ENCODE results near the gene GRAP2. TPM values are rescaled to one million over a fixed set of nuclear protein-coding genes. Genes with fewer than 3 reads are reported as not detected.

The GRAP2 gene
- total and polyA plus RNA-seq, 9 of the 15 experiments (the other 6 are each of a cell fraction or from before 2014, with no cell fraction given), result 4.8 to 88.7 (median 60.4) TPM

GRCh38 chr22:39947220-39948216 is 46.6 kb downstream of the GRAP2 start (continued):
- peak in 1 of 2 experiments; percentile 20; a peak in 1 of 4 replicates for TF ChIP-seq MLLT1 (IDR thresholded peaks at IDR 0.05)
- TF ChIP-seq KLF16 (IDR thresholded peaks at IDR 0.05), result no peak
- TF ChIP-seq XRCC5 (IDR thresholded peaks at IDR 0.05; ENCODE audit: low read depth, low read length), result no peak
- TF ChIP-seq ZNF639 (CRISPR knock-in tag; conservative IDR thresholded peaks at IDR 0.05 in 1 of 2, IDR thresholded peaks at IDR 0.05 in 1 of 2), result 0 out of 4 replicates have a peak, but pooled peaks of 1 of the 2 experiments have one; percentile 25
- no peak for TF ChIP-seq AFF4 (CRISPR knock-in tag; IDR thresholded peaks at IDR 0.05)
- TF ChIP-seq RCOR1 (IDR thresholded peaks at IDR 0.05; ENCODE audit: borderline replicate concordance in 1 of 2, low read depth in 2 of 2, low read length in 2 of 2), result 0 out of 4 replicates have a peak, but pooled peaks of 1 of the 2 experiments have one; percentile 55
- TF ChIP-seq ZNF589 (CRISPR knock-in tag; IDR thresholded peaks at IDR 0.05; ENCODE audit: low read depth), result 0 out of 2 replicates have a peak, but pooled peaks have one; percentile 5
- TF ChIP-seq NR2C2 (CRISPR knock-in tag; IDR thresholded peaks at IDR 0.05), result no peak
- peak; percentile 24; the same call in 1 of the 2 replicates for TF ChIP-seq NR2C2 (tag; IDR thresholded peaks at IDR 0.05)
- no peak for TF ChIP-seq HES1 (IDR thresholded peaks at IDR 0.05; ENCODE audit: low read depth)
- 0 out of 2 replicates have a peak, but pooled peaks have one; percentile 13 for TF ChIP-seq CHAMP1 (IDR thresholded peaks at IDR 0.05)
- TF ChIP-seq ZNF263 (CRISPR knock-in tag; IDR thresholded peaks at IDR 0.05; ENCODE audit: borderline replicate concordance), result no peak
- TF ChIP-seq FOXK1 (CRISPR knock-in tag; IDR thresholded peaks at IDR 0.05; ENCODE audit: borderline replicate concordance), result no peak
- TF ChIP-seq CHD1 (IDR thresholded peaks at IDR 0.05; ENCODE audit: low read length), result peak; percentile 25
- TF ChIP-seq ZFP36 (IDR thresholded peaks at IDR 0.05; ENCODE audit: low read depth, low read length, partially characterized antibody), result peak; percentile 45

Measured in K562 (cell line).